ENCODE data around the gene FAM72D.
"Not testable (repeated sequence)": the region's sequence is repeated elsewhere in the genome, so short reads cannot be mapped to it uniquely, and the experiment has no call there.

GRCh38 chr1:145111674-145112073, 15.9 kb downstream of the FAM72D start:
- not testable (repeated sequence) for TF ChIP-seq CTCF, POLR2A (IDR thresholded peaks at IDR 0.05)
